ENCODE results near the gene REV1. TPM values are rescaled to one million over a fixed set of nuclear protein-coding genes. Genes with fewer than 3 reads are reported as not detected.

The REV1 gene
- total and polyA plus RNA-seq, 9 of the 15 experiments (the other 6 are each of a cell fraction or from before 2014, with no cell fraction given) = 12.8 to 54.4 (median 29.6) TPM

DNA sequence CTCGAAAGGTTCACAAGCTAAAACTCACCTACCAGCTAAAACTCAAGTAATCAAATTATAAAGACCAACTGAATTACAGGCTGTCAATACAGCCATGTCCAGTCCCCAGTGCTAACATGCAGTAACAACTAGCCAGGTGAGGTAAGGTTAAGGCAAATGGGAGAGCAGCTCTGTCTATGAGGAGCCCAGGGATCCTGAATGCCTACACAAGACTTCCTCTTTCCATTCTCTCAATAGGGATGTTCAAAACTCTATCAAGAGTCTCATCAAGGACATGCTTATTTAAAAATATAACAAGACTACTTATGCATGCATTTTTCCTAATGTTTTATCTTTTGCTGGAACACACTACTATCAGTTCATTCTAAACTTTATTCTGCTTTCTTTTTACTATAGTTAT is 20.4 kb downstream of the REV1 start:
- H3K9me1 ChIP-seq (ENCODE audit: control insufficient read depth, insufficient read depth, low read length) = no peaks in the 10 kb centered on the region

More for the DNA sequence above, 20.4 kb downstream of the REV1 start:
- peaks cover 97% of the 10 kb centered on the region for H3K79me2 ChIP-seq (ENCODE audit: control insufficient read depth, insufficient read depth, low read length)
- FAIRE-seq (no peak), DNase-seq (ENCODE audit: extremely low read depth in 1 of 4, low spot score in 3 of 4) (no peak), ATAC-seq (no peak)
- no peak overlapping the region for H3K9ac ChIP-seq (ENCODE audit: insufficient read depth in 1 of 2, low read depth in 2 of 2, low read length in 2 of 2)
- H2AFZ ChIP-seq (ENCODE audit: low read depth, low read length) = no peak overlapping the region
- H3K27ac ChIP-seq (ENCODE audit: extremely low read depth, low read depth, low read length) = no peak overlapping the region
- 91% methylated on average over 1 of the region's 1 CpG for WGBS (ENCODE audit: insufficient coverage, low coverage, missing lambda C conversion rate)
- TF ChIP-seq XRCC3 (IDR thresholded peaks at IDR 0.05) (no peak), SPI1 (IDR thresholded peaks at IDR 0.05; ENCODE audit: borderline replicate concordance, low read depth, low read length) (peak; percentile 57; the same call in 1 of the 2 replicates), ZBTB8A (IDR thresholded peaks at IDR 0.05; ENCODE audit: partially characterized antibody) (no peak), ZNF398 (CRISPR knock-in tag; IDR thresholded peaks at IDR 0.05) (no peak), MCM7 (IDR thresholded peaks at IDR 0.05) (no peak)
- no peak overlapping the region for H3K4me2 ChIP-seq (ENCODE audit: insufficient read depth, low read length)
- peaks cover 9 to 10% of the 10 kb centered on the region in 2 experiments; a peak in 3 of 5 replicates for H3K4me1 ChIP-seq (replicated peaks in 1 of 2; ENCODE audit: control insufficient read depth in 2 of 2, insufficient read depth in 2 of 2, low read length in 2 of 2)
- H3K36me3 ChIP-seq (ENCODE audit: control insufficient read depth, insufficient read depth, low read length) = peaks cover 9% of the 10 kb centered on the region; the same call in 2 of the 3 replicates
- H3K27me3 ChIP-seq (ENCODE audit: control insufficient read depth in 2 of 2, insufficient read depth in 2 of 2, low read length in 2 of 2) = no peaks in the 10 kb centered on the region
- H3K9me3 ChIP-seq (replicated peaks; ENCODE audit: control insufficient read depth, insufficient read depth, low read depth, low read length) = 0 out of 2 replicates have a peak, but pooled peaks cover 2% of the 10 kb centered on the region
- POLR2A ChIA-PET = no interaction called here
- H3K4me3 ChIP-seq = no peak overlapping the region
- BruUV-seq (replicated peaks) = no TSS peak
- intact Hi-C loops (cut with micrococcal nuclease) (no loop called here), in situ Hi-C loops (cut with MboI) (no loop called here)
- H4K20me1 ChIP-seq (replicated peaks; ENCODE audit: control insufficient read depth, insufficient read depth, low read length) = no peaks in the 10 kb centered on the region
- CTCF ChIA-PET (ENCODE audit: low intra/inter-chr PET ratio) = interaction anchor here (1.2 kb wide), 1 partner anchor 26 kb away, joined by 3 read pairs; no protein-coding TSS in a partner anchor
